ENCODE data around the gene BNIPL.

Gene BNIPL

GRCh38 chr1:151060657-151061421 lies 24.5 kb downstream of the BNIPL start:
- Histone ChIP-seq H3K4me3 (peak overlapping the region; percentile 94), H3K4me2 (peak overlapping the region; percentile 95)

DNA sequence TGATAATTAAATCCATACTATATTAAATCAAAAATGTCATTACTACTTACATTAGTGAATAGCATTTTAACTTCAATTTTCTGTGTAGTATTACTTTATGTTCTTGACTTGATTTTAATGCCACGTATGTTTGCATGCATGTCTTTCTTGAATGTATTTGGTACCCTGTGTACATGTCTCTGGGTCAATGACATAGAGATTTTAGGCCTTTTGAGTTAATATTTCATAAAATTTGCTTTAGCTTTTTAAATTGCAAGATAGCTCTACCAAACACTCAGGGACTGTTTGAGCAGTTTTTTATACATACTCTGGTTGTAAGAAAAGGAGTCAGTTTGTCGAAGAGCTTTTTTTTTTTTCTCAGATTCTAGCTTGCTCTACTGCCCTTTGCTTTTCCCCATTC lies 25.3 kb downstream of the BNIPL start:
- H3K4me1 ChIP-seq, result peaks cover 72% of the 10 kb centered on the region
- peaks cover 30% of the 10 kb centered on the region for H4K20me1 ChIP-seq
- H3K4me3 ChIP-seq, result peak overlapping the region; percentile 94
- no peaks in the 10 kb centered on the region; the same call in 1 of the 2 replicates for H3K9me3 ChIP-seq
- peaks cover 53% of the 10 kb centered on the region for H3K36me3 ChIP-seq
- peak overlapping the region; percentile 93 for H3K9ac ChIP-seq
- peak overlapping the region; percentile 90; the same call in 1 of the 2 replicates for H3K27ac ChIP-seq
- no peak for TF ChIP-seq Cebpa-rat (IDR thresholded peaks at IDR 0.05)
- no peaks in the 10 kb centered on the region for H3K27me3 ChIP-seq
- H3K4me2 ChIP-seq, result peak overlapping the region; percentile 95

More at GRCh38 chr1:151060657-151061421, 24.5 kb downstream of the BNIPL start:
- peak overlapping the region; percentile 93 for H3K9ac ChIP-seq
- H4K20me1 ChIP-seq, result peaks cover 39% of the 10 kb centered on the region
- H3K9me3 ChIP-seq, result no peaks in the 10 kb centered on the region; the same call in 1 of the 2 replicates
- peaks cover 73% of the 10 kb centered on the region for H3K4me1 ChIP-seq
- no peaks in the 10 kb centered on the region for H3K27me3 ChIP-seq
- no peak for TF ChIP-seq Cebpa-rat (IDR thresholded peaks at IDR 0.05)
- H3K27ac ChIP-seq, result peak overlapping the region; percentile 90
- peaks cover 53% of the 10 kb centered on the region for H3K36me3 ChIP-seq

GRCh38 chr1:151062741-151063371 lies 26.5 kb downstream of the BNIPL start:
- TF ChIP-seq Cebpa-rat (IDR thresholded peaks at IDR 0.05), result no peak
- no peak overlapping the region for H3K9ac ChIP-seq
- H3K27ac ChIP-seq, result no peak overlapping the region
- H4K20me1 ChIP-seq, result peaks cover 19% of the 10 kb centered on the region
- H3K27me3 ChIP-seq, result no peaks in the 10 kb centered on the region
- H3K4me3 ChIP-seq, result peak overlapping the region; percentile 94; the same call in 1 of the 2 replicates
- peaks cover 52% of the 10 kb centered on the region for H3K36me3 ChIP-seq
- peaks cover 70% of the 10 kb centered on the region for H3K4me1 ChIP-seq
- H3K4me2 ChIP-seq, result peak overlapping the region; percentile 95
- no peaks in the 10 kb centered on the region; the same call in 1 of the 2 replicates for H3K9me3 ChIP-seq

- Histone ChIP-seq H3K27me3 (no peaks in the 10 kb centered on the region), H3K27ac (no peak overlapping the region), H3K9me3 (no peaks in the 10 kb centered on the region; the same call in 1 of the 2 replicates), H3K4me1 (peaks cover 84% of the 10 kb centered on the region), H3K36me3 (peaks cover 64% of the 10 kb centered on the region), H3K4me2 (peak overlapping the region; percentile 44; the same call in 1 of the 2 replicates), H3K4me3 (no peak overlapping the region), H3K9ac (no peak overlapping the region), H4K20me1 (peaks cover 6% of the 10 kb centered on the region; the same call in 1 of the 2 replicates)
- TF ChIP-seq Cebpa-rat (IDR thresholded peaks at IDR 0.05), result no peak
These were observed 28.8 kb downstream of the BNIPL start for GRCh38 chr1:151065089-151065645.

DNA sequence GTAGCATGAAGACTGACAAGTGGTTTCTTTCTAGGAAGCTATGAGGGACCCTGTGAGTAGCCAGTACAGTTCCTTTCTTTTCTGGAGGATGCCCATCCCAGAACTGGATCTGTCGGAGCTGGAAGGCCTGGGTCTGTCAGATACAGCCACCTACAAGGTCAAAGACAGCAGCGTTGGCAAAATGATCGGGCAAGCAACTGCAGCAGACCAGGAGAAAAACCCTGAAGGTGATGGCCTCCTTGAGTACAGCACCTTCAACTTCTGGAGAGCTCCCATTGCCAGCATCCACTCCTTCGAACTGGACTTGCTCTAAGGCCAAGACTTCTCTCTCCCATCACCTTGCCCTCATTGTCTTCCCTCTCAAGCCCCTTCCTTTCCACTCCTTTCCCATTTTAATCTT lies 30.8 kb downstream of the BNIPL start:
- H3K4me1 ChIP-seq, result peaks cover 80% of the 10 kb centered on the region
- H3K9ac ChIP-seq, result no peak overlapping the region
- TF ChIP-seq Cebpa-rat (IDR thresholded peaks at IDR 0.05), result no peak
- H3K27me3 ChIP-seq, result no peaks in the 10 kb centered on the region
- no peaks in the 10 kb centered on the region; the same call in 1 of the 2 replicates for H3K9me3 ChIP-seq
- H3K4me2 ChIP-seq, result no peak overlapping the region
- H3K4me3 ChIP-seq, result no peak overlapping the region
- peaks cover 64% of the 10 kb centered on the region for H3K36me3 ChIP-seq
- H3K27ac ChIP-seq, result no peak overlapping the region
- peaks cover 6% of the 10 kb centered on the region; the same call in 1 of the 2 replicates for H4K20me1 ChIP-seq

- H3K27me3 ChIP-seq, result no peaks in the 10 kb centered on the region
- peaks cover 5% of the 10 kb centered on the region; the same call in 1 of the 2 replicates for H4K20me1 ChIP-seq
- H3K9ac ChIP-seq, result peak overlapping the region; percentile 92; the same call in 1 of the 2 replicates
- H3K9me3 ChIP-seq, result no peaks in the 10 kb centered on the region
- peak overlapping the region; percentile 78 for H3K4me3 ChIP-seq
- H3K4me2 ChIP-seq, result peak overlapping the region; percentile 89
- H3K36me3 ChIP-seq, result peaks cover 47% of the 10 kb centered on the region
- no peak for TF ChIP-seq Cebpa-rat (IDR thresholded peaks at IDR 0.05)
- peaks cover 61% of the 10 kb centered on the region for H3K4me1 ChIP-seq
- H3K27ac ChIP-seq, result peak overlapping the region; percentile 96
These were observed 32.7 kb downstream of the BNIPL start for GRCh38 chr1:151069103-151069486.

DNA sequence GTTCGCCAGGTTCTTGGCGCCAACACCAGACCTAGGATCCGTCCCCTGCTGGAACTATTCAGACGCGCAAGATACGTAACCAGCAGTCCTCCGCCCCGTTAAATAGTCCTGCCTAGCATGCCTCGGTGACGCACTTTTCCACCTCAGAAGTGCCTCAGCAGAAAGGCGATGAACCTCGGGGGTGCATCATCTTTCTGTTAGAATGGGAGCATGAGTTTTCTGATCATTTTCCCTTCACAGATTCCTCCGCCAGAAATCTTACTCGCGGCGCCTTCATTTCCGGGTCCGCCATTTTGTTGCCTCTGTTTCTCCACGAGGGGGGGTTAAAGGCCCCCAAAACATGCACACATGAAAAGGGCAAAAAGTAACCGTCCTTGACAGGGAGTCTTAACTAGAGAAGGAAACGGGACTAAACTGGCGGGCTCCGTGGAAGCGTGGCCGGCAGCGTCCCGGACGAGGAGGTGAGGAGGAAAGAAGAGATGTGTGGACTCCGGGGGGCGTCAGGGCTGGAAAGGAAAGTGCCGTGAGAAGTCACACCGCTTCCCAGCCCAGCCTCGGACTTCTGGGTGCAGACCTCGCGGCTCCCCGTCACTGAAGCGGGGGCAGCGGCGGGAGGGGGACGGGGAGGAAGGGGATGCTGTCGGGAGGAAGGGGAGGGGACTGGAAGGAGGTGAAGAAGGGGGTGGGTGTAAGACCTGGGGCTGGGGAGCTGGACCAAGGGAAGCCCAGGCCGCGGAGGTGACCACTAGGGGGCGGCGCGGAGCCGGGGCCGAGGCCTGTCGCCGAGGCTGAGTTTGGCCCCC lies 34.3 kb downstream of the BNIPL start, which contains the start of gene GABPB2:
Gene GABPB2 (plus strand): TSS at position 288 of the 803 bp plus-strand sequence. CDS start 17,429 bp downstream, outside the sequence.
- peaks cover 43% of the 10 kb centered on the region for H3K36me3 ChIP-seq
- no peaks in the 10 kb centered on the region for H4K20me1 ChIP-seq
- TF ChIP-seq Cebpa-rat (IDR thresholded peaks at IDR 0.05), result no peak
- H3K27me3 ChIP-seq, result no peaks in the 10 kb centered on the region
- no peaks in the 10 kb centered on the region for H3K9me3 ChIP-seq
- peaks cover 49% of the 10 kb centered on the region for H3K4me1 ChIP-seq
- H3K27ac ChIP-seq, result peak within 1 kb of the TSS; percentile 96
- peak within 1 kb of the TSS; percentile 78 for H3K4me3 ChIP-seq
- peak within 1 kb of the TSS; percentile 92 for H3K9ac ChIP-seq
- H3K4me2 ChIP-seq, result peak within 1 kb of the TSS; percentile 89

DNA sequence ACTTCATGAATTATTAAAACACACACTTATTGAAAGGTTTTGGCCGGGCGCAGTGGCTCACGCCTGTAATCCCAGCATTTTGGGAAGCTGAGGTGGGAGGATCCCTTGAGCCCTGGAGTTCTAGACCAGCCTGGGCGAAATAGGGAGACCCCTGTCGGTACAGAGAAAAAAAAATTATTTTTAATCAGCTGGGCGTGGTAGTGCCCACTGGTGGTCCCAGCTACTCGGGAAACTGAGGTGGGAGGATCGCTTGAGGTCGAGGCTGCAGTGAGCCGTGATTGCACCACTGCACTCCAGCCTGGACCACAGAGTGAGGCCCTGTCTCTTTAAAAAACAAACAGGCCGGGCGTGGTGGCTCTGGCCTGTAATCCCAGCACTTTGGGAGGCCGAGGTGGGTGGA lies 35.8 kb downstream of the BNIPL start:
- Histone ChIP-seq H3K9ac (no peak overlapping the region), H3K27me3 (no peaks in the 10 kb centered on the region), H4K20me1 (no peaks in the 10 kb centered on the region), H3K9me3 (no peaks in the 10 kb centered on the region), H3K4me3 (no peak overlapping the region), H3K4me1 (peaks cover 35% of the 10 kb centered on the region), H3K27ac (no peak overlapping the region), H3K36me3 (peaks cover 28% of the 10 kb centered on the region), H3K4me2 (peak overlapping the region; percentile 89; the same call in 1 of the 2 replicates)
- TF ChIP-seq Cebpa-rat (IDR thresholded peaks at IDR 0.05), result no peak

Measured in BLaER1 (cell line).